Lung (tissue), 12 donors: Measurements from ENCODE around the gene ABHD3. TPM values are rescaled to one million over a fixed set of nuclear protein-coding genes. Genes with fewer than 3 reads are reported as not detected.
"Not testable (repeated sequence)": the region's sequence is repeated elsewhere in the genome, so short reads cannot be mapped to it uniquely, and the experiment has no call there.

Experiments used
- ATAC-seq: fragments of 200-7000 bp; cut with Tn5 transposase; one replicate; pipeline ENCODE4 v1.9.1; 2020; ENCODE audit warnings: moderate number of reproducible peaks; ENCODE audit not compliant: insufficient read depth, low FRiP score
- DNase-seq, 3 donors: peaks; one replicate each; pipeline ENCODE4 v3.0.0-alpha.2; 2013 to 2017
- H3K27ac ChIP-seq, 2 donors: one replicate each; pipeline ENCODE4 v1.5.1; 2013; ENCODE audit warnings: mild to moderate bottlenecking in 2 of 2, moderate library complexity in 2 of 2, control low read depth in 1 of 2, inconsistent platforms in 1 of 2, low read depth in 1 of 2, low read length in 1 of 2
- H3K27me3 ChIP-seq, 3 donors: one replicate each; pipeline ENCODE4 v1.5.1; 2013; ENCODE audit warnings: low read length in 2 of 3; ENCODE audit not compliant: control insufficient read depth in 3 of 3, insufficient read depth in 3 of 3
- H3K36me3 ChIP-seq, 4 donors: one replicate each; pipeline ENCODE4 v1.5.1; 2013; ENCODE audit warnings: low read length in 4 of 4, mild to moderate bottlenecking in 1 of 4, moderate library complexity in 1 of 4; ENCODE audit not compliant: control insufficient read depth in 4 of 4, insufficient read depth in 4 of 4
- H3K4me1 ChIP-seq, 5 donors: one replicate each; pipeline ENCODE4 v1.5.1; 2013; ENCODE audit warnings: low read length in 5 of 5, mild to moderate bottlenecking in 2 of 5, moderate library complexity in 1 of 5; ENCODE audit not compliant: control insufficient read depth in 5 of 5, insufficient read depth in 5 of 5
- H3K4me3 ChIP-seq: one replicate; pipeline ENCODE4 v1.5.1; 2013; ENCODE audit warnings: mild to moderate bottlenecking, control low read depth, moderate library complexity
- H3K9ac ChIP-seq, 2 donors: one replicate each; pipeline ENCODE4 v1.5.1; 2013; ENCODE audit warnings: low read length in 2 of 2, control low read depth in 1 of 2; ENCODE audit not compliant: insufficient read depth in 1 of 2
- H3K9me3 ChIP-seq, 4 donors: one replicate each; pipeline ENCODE4 v1.5.1; 2013; ENCODE audit warnings: low read length in 3 of 4, mild to moderate bottlenecking in 1 of 4, moderate library complexity in 1 of 4; ENCODE audit not compliant: control insufficient read depth in 4 of 4, insufficient read depth in 3 of 4
- CTCF ChIP-seq: IDR thresholded peaks from 2 replicates; pipeline ENCODE4 v1.5.1; 2012; ENCODE audit warnings: mild to moderate bottlenecking; ENCODE audit errors: control extremely low read depth, extremely low read depth
- WGBS, 2 donors: extraction: QIAGEN DNeasy Blood & Tissue Kit; methylation state at CpG; one replicate each; pipeline ENCODE4 v1.1.7; 2013; 5-methylcytosine and 5-hydroxymethylcytosine counted together
- polyA plus RNA-seq, 2 donors: library from polyadenylated mRNA; stranded (reverse); fragments of 200-250 nt; gene quantifications; one replicate each; pipeline ENCODE4 v1.2.1, GENCODE V29; 2013
- total RNA-seq, 2 donors: library from RNA; depleted of rRNA in 1 of 2; stranded (reverse); fragments of >200 nt in 1 of 2; gene quantifications; one replicate each; pipeline ENCODE4 v1.2.1, GENCODE V29; 2014 to 2021
- donor health status: control.
- donor health status: control.
- donor health status: Bipolar disorder and iron deficiency.
- donor health status: healthy.
- donor health status: DM: yes; HTN: yes; CAD: no.

ABHD3 gene
- total and polyA plus RNA-seq, 4 donors: 20.8 to 31.3 (median 22.9) TPM

GRCh38 chr18:21686282-21687105 lies 18.1 kb downstream of the ABHD3 start:
- TF ChIP-seq CTCF: no peak
- WGBS, 2 donors: 43% methylated on average over 8 of the region's 8 CpGs
- peak; percentile 37 for ATAC-seq
- Histone ChIP-seq H3K27ac (peak overlapping the region in 1 of 2 donors; percentile 80), H3K9me3 (peaks cover 0 to 5% (median 0%) of the 10 kb centered on the region in 4 donors), H3K4me3 (no peak overlapping the region), H3K27me3 (no peaks in the 10 kb centered on the region), H3K4me1 (peaks cover 2 to 26% (median 5%) of the 10 kb centered on the region in 5 donors), H3K9ac (peak overlapping the region; percentile 48 to 57), H3K36me3 (peaks cover 0 to 7% (median 3%) of the 10 kb centered on the region in 4 donors)
- peak; percentile 60 to 90 (median 89) for DNase-seq

DNA sequence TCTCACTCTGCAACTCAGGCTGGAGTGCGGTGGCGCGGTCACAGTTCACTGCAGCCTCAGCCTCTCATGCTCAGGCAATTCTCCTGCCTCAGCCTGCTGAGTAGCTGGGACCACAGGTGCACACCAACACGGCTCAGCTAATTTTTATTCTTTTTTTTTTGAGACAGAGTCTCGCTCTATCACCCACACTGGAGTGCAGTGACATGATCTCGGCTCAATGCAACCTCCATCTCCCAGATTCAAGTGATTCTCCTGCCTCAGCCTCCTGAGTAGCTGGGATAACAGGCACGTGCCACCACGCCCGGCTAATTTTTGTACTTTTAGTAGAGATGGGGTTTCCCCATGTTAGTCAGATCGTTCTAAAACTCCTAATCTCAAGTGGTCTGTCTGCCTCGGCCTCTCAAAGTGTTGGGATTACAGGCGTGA lies 19.0 kb downstream of the ABHD3 start:
- H3K36me3 ChIP-seq, H3K27me3 ChIP-seq, H3K27ac ChIP-seq, H3K9ac ChIP-seq, H3K9me3 ChIP-seq, DNase-seq, ATAC-seq, H3K4me3 ChIP-seq: not testable (repeated sequence)
- 78 to 93% methylated on average over 12 of the region's 12 CpGs for WGBS, 2 donors
- H3K4me1 ChIP-seq: peaks cover 2 to 26% (median 5%) of the 10 kb centered on the region in 5 donors

DNA sequence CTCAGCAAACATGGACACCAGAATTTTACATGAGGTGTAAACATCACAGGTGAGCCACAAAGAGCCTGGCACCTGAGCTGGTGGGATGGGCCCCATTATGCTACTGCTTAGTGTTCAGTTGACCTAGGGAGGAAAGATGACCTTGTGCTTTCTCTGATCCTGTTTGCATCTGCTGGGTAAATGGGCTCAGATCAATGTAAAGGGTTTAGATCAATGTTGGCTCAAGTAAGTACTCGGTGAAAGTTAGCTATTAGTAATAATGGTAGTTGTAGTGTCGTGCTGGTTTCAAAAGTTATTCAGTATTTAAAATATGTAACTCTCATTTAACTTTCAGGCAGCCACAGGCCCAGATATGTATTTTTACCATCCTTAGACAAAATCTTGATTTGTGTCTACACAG lies 19.8 kb downstream of the ABHD3 start:
- TF ChIP-seq CTCF: no peak
- H3K9me3 ChIP-seq: peaks cover 0 to 4% (median 0%) of the 10 kb centered on the region in 4 donors
- DNase-seq: no peak
- H3K9ac ChIP-seq: peak overlapping the region in 1 of 2 donors; percentile 53
- WGBS, 2 donors: 89 to 98% methylated on average over 2 of the region's 2 CpGs
- peaks cover 0 to 3% (median 0%) of the 10 kb centered on the region in 4 donors for H3K36me3 ChIP-seq
- no peak overlapping the region for H3K4me3 ChIP-seq
- no peak overlapping the region for H3K27ac ChIP-seq
- H3K4me1 ChIP-seq: peaks cover 2 to 26% (median 5%) of the 10 kb centered on the region in 5 donors
- no peak for ATAC-seq
- no peaks in the 10 kb centered on the region for H3K27me3 ChIP-seq

GRCh38 chr18:21682371-21683051 lies 22.1 kb downstream of the ABHD3 start:
- peak overlapping the region; percentile 42 to 43 for H3K9ac ChIP-seq
- peak overlapping the region; percentile 74 to 92 for H3K27ac ChIP-seq
- WGBS, 2 donors: 15 to 17% methylated on average over 11 of the region's 11 CpGs
- H3K4me3 ChIP-seq: peak overlapping the region; percentile 41
- H3K36me3 ChIP-seq: no peaks in the 10 kb centered on the region
- H3K9me3 ChIP-seq: no peaks in the 10 kb centered on the region
- no peak for TF ChIP-seq CTCF
- H3K27me3 ChIP-seq: no peaks in the 10 kb centered on the region
- DNase-seq (peak; percentile 44 to 90 (median 87)), ATAC-seq (peak; percentile 64)
- peaks cover 2 to 26% (median 5%) of the 10 kb centered on the region in 5 donors for H3K4me1 ChIP-seq
